SU-DHL-6 (cell line): Measurements from ENCODE around the gene TSPYL2.

Experiments
- H2AFZ ChIP-seq: fragments of 200-600 bp; sonication (generic); 2 replicates; pipeline ENCODE4 v1.6.1; 2014; ENCODE audit warnings: low read depth, mild to moderate bottlenecking, moderate library complexity, mixed read lengths, antibody characterized with exemption, low read length; ENCODE audit not compliant: severe bottlenecking
- H3F3A ChIP-seq: fragments of 200-600 bp; shearing (Covaris generic); 2 replicates; pipeline ENCODE4 v1.6.0; 2016; ENCODE audit warnings: antibody characterized with exemption, mild to moderate bottlenecking; ENCODE audit not compliant: insufficient read depth
- H3K27ac ChIP-seq: fragments of 200-600 bp; sonication (generic); 2 replicates; pipeline ENCODE4 v1.5.1; 2016; ENCODE audit warnings: low read depth, mild to moderate bottlenecking, low read length, moderate library complexity, mixed read lengths
- H3K27me3 ChIP-seq: fragments of 200-600 bp; sonication (generic), shearing (Covaris generic); 2 replicates; pipeline ENCODE4 v1.6.0; 2014; ENCODE audit warnings: mild to moderate bottlenecking, low read length
- H3K36me3 ChIP-seq: fragments of 200-600 bp; sonication (generic); 2 replicates; pipeline ENCODE4 v1.6.1; 2014; ENCODE audit warnings: mild to moderate bottlenecking, low read length, mixed read lengths
- H3K4me2 ChIP-seq: fragments of 300-600, 200-600 bp; shearing (Covaris generic), sonication (generic); 2 replicates; pipeline ENCODE4 v1.6.0; 2014; ENCODE audit warnings: low read length, low read depth, mild to moderate bottlenecking; ENCODE audit not compliant: poor library complexity, severe bottlenecking
- H3K4me3 ChIP-seq: fragments of 200-600 bp; sonication (generic); 2 replicates; pipeline ENCODE4 v1.5.1; 2014; ENCODE audit warnings: antibody characterized with exemption, low read length, mild to moderate bottlenecking, mixed read lengths; ENCODE audit not compliant: insufficient read depth, poor library complexity, severe bottlenecking
- H3K79me2 ChIP-seq: fragments of 200-600 bp; sonication (generic); 2 replicates; pipeline ENCODE4 v1.6.1; 2014; ENCODE audit warnings: mild to moderate bottlenecking, low read length, moderate library complexity; ENCODE audit not compliant: insufficient read depth
- H3K9ac ChIP-seq: fragments of 200-600 bp; sonication (generic); 2 replicates; pipeline ENCODE4 v1.7.0; 2014; ENCODE audit warnings: mild to moderate bottlenecking, low read length
- H3K9me2 ChIP-seq: fragments of 200-600 bp; sonication (generic); replicated peaks from 2 replicates; pipeline ENCODE4 v1.6.1; 2014; ENCODE audit warnings: low read length; ENCODE audit not compliant: insufficient read depth
- H3K9me3 ChIP-seq: fragments of 200-600 bp; sonication (generic); 2 replicates; pipeline ENCODE4 v1.6.1; 2014; ENCODE audit warnings: low read length, mixed read lengths; ENCODE audit not compliant: insufficient read depth
- H4K20me1 ChIP-seq: fragments of 200-600 bp; sonication (generic); 2 replicates; pipeline ENCODE4 v1.6.1; 2014; ENCODE audit warnings: low read depth, mild to moderate bottlenecking, antibody characterized with exemption, low read length, moderate library complexity, mixed read lengths
- CTCF ChIP-seq: fragments of 200-600 bp; sonication (generic); IDR thresholded peaks from one replicate; pipeline ENCODE4 v1.5.1; 2017; ENCODE audit warnings: antibody characterized with exemption, mild to moderate bottlenecking, low read length, moderate library complexity; ENCODE audit not compliant: insufficient read depth, poor library complexity, severe bottlenecking
- EZH2phosphoT487 ChIP-seq: fragments of 200-600 bp; sonication (generic), shearing (Covaris generic); conservative IDR thresholded peaks from 2 replicates; pipeline ENCODE4 v1.6.1; 2018; ENCODE audit warnings: mild to moderate bottlenecking, antibody characterized with exemption, low read length, moderate library complexity, mixed read lengths

Gene TSPYL2

GRCh38 chrX:53071604-53072417 lies 10.4 kb upstream of the TSPYL2 start:
- H3K79me2 ChIP-seq: no peaks in the 10 kb centered on the region
- H3K9me3 ChIP-seq: no peaks in the 10 kb centered on the region
- H4K20me1 ChIP-seq: no peaks in the 10 kb centered on the region
- peak overlapping the region; percentile 51 for H3K4me3 ChIP-seq
- H3K36me3 ChIP-seq: no peaks in the 10 kb centered on the region
- H3K9me2 ChIP-seq: no peaks in the 10 kb centered on the region
- peak overlapping the region; percentile 74 for H2AFZ ChIP-seq
- H3K9ac ChIP-seq: peak overlapping the region; percentile 60
- no peak for TF ChIP-seq EZH2phosphoT487
- peak; percentile 35 for TF ChIP-seq CTCF
- H3F3A ChIP-seq: peaks cover 12% of the 10 kb centered on the region
- no peaks in the 10 kb centered on the region for H3K27me3 ChIP-seq
- H3K4me2 ChIP-seq: peak overlapping the region; percentile 89
- H3K27ac ChIP-seq: peak overlapping the region; percentile 97

GRCh38 chrX:53072418-53073114 lies 9.6 kb upstream of the TSPYL2 start:
- Histone ChIP-seq H3K9ac (peak overlapping the region; percentile 60), H3K4me3 (peak overlapping the region; percentile 51), H3K4me2 (peak overlapping the region; percentile 89), H3K27ac (peak overlapping the region; percentile 97), H3K9me3 (no peaks in the 10 kb centered on the region), H3K9me2 (no peaks in the 10 kb centered on the region), H3K79me2 (no peaks in the 10 kb centered on the region), H3K27me3 (no peaks in the 10 kb centered on the region), H4K20me1 (no peaks in the 10 kb centered on the region), H2AFZ (peak overlapping the region; percentile 74), H3F3A (peaks cover 12% of the 10 kb centered on the region), H3K36me3 (no peaks in the 10 kb centered on the region)
- no peak for TF ChIP-seq EZH2phosphoT487
- TF ChIP-seq CTCF: no peak

- H3F3A ChIP-seq: peaks cover 12% of the 10 kb centered on the region
- H3K9ac ChIP-seq: peak overlapping the region; percentile 60
- no peaks in the 10 kb centered on the region for H3K9me3 ChIP-seq
- TF ChIP-seq EZH2phosphoT487 (no peak), CTCF (no peak)
- H3K4me3 ChIP-seq: peak overlapping the region; percentile 51
- H3K9me2 ChIP-seq: no peaks in the 10 kb centered on the region
- no peaks in the 10 kb centered on the region for H3K79me2 ChIP-seq
- H3K4me2 ChIP-seq: peak overlapping the region; percentile 89
- H3K36me3 ChIP-seq: no peaks in the 10 kb centered on the region
- no peaks in the 10 kb centered on the region for H4K20me1 ChIP-seq
- H3K27me3 ChIP-seq: no peaks in the 10 kb centered on the region
- peak overlapping the region; percentile 74 for H2AFZ ChIP-seq
- peak overlapping the region; percentile 97 for H3K27ac ChIP-seq
Observed at GRCh38 chrX:53073115-53073586, 9.0 kb upstream of the TSPYL2 start.
